Hematopoietic multipotent progenitor cell (in vitro differentiated cells): ENCODE results near the gene MAPK12. TPM values are rescaled to one million over a fixed set of nuclear protein-coding genes. Genes with fewer than 3 reads are reported as not detected.

Experiments
- DNase-seq, 3 donors: peaks; one replicate each; pipeline ENCODE4 v3.0.0-alpha.2; 2011 to 2015; ENCODE audit warnings: low read depth in 2 of 3, low spot score in 2 of 3
- total RNA-seq: library from RNA; depleted of rRNA; stranded (reverse); fragments of >200 nt; gene quantifications from one replicate; pipeline ENCODE4 v1.2.3, GENCODE V29; 2012

Gene MAPK12
- total RNA-seq, result 30.2 TPM

DNA sequence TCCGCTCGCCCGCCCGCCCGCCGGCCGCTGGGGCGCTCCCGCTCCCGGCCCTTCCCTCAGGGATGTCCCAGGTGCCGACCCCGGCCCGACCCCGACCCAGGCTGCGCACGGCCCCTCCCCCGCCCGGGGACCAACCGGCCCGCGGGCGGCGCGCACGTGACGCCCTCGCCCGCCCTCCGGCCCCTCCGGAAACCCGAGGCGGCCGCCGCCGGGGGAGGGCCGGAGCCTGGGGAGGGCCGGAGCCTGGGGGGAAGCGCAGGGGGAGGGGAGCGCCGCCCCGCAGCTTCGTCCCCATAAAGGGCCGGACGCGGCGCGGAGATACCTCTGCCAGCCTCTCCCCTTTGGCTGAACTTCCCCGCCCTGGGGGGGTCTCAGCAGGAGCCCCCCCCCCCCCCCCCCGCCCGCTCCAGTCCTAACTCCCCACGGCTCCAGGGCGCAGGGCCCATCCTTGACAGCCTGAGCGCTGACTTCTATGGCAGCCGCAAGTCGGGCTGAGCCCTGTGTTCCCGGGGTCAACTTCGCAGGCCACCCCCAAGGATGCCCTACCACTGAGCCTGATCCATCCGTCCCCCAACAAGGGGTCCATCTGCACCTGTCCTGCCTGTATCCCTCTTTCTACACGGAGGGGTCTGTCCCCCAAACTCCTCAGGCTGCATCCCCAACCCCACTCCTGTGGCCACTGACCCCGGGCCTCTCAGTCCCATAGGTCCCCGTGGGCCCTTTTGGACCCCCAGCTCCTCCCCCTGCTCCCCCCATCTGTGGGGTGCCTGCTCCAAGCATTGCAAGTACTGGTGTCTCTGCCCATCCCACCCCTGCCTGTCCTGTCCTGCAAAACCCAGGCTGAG lies at the start of gene MAPK12:
TSS of gene MAPK12 (minus strand) at position 69 of the 845 bp plus-strand sequence. CDS start 174 bp downstream, outside the sequence.
- DNase-seq, result no peak

DNA sequence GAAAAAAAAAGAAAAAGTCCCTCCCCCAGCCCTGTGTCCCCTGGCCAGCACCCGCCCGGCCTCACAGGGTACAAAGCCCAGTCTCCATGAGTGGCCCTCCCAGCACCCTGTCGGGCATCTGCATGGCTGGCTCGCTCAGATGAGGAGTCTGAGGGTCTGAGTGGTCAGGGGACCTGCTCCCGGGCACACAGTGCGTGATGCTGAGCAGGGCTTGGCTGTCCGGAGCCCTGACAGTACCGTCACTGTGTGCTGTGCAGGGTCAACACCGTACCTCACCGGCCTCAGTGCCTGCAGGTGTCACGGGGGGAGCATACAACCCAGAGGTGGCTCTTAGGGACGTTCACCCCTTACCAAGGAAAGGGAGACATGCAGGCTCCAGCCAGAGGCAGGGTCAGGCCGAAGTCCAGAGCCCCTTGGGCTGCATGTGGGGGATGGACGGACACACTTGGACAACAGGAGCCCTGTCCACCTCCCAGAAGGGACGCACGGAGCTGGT lies 49.5 kb upstream of the MAPK12 start:
- no peak for DNase-seq

DNA sequence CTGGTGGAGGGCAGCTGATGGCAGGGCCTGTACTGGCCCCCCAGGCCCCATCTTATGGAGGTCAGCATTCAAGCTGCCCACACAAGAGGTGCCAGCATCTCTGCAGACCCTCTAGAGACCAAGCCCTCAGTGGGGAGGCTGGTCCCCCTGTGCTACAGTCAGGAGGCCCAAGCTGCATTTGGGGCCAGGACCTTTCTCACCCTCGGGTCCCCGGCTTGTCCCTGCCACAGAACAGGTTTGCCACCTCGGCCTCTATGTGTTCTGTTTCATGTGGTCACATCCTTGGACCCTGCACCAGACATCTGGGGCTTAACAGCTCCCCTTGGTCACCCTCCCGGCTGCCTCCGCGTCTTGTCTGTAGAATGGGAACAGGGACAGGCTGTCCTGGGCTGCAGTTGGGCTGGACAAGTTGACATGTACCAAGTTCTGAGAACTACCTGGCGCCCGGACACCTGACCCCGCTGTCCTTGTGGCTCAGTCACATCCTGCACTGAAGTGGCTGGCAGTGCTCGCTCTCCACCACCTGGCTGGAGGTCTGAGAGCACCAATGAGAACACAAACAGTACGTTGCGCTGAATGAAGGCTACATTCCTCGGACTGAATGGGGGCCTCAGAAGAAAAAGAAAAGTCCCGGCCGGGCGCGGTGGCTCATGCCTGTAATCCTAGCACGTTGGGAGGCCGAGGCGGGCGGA lies 48.7 kb upstream of the MAPK12 start:
- DNase-seq, result no peak

GRCh38 chr22:50309601-50309991 lies 48.1 kb upstream of the MAPK12 start:
- no peak for DNase-seq

DNA sequence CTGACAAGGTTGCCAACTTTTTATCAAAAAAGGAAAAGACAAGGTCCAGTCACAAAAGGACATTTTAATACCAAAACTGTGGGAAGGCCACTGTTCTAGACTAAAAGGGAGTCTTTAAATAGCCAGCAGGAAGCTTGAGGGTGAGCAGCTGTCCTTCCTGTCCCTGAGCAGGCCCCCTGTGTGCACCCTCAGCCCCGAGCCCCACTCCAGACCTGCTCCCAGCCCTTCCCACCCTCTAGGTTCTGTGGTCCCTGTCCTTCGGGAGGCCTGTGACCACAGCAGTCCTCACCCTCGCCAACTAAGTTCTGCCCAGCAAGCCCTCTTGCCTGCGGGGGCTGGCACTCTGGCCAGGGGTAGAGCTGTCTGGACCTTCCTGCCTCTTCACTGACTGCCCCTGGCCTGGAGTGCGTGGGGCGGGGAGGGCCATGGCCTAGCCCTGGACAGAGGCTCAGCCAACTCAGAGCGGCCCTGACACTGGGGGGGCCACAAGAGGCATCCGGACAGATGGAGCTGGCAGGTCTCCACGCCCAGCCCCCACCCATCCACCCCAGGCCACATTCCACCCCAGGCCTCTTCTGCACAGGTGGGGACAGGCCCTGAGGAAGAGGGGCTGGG lies 47.6 kb upstream of the MAPK12 start:
- DNase-seq, result no peak

- DNase-seq, result no peak
These were observed 47.1 kb upstream of the MAPK12 start for GRCh38 chr22:50308597-50308935.

- DNase-seq, result no peak
These were observed 46.6 kb upstream of the MAPK12 start for GRCh38 chr22:50307890-50308596.

DNA sequence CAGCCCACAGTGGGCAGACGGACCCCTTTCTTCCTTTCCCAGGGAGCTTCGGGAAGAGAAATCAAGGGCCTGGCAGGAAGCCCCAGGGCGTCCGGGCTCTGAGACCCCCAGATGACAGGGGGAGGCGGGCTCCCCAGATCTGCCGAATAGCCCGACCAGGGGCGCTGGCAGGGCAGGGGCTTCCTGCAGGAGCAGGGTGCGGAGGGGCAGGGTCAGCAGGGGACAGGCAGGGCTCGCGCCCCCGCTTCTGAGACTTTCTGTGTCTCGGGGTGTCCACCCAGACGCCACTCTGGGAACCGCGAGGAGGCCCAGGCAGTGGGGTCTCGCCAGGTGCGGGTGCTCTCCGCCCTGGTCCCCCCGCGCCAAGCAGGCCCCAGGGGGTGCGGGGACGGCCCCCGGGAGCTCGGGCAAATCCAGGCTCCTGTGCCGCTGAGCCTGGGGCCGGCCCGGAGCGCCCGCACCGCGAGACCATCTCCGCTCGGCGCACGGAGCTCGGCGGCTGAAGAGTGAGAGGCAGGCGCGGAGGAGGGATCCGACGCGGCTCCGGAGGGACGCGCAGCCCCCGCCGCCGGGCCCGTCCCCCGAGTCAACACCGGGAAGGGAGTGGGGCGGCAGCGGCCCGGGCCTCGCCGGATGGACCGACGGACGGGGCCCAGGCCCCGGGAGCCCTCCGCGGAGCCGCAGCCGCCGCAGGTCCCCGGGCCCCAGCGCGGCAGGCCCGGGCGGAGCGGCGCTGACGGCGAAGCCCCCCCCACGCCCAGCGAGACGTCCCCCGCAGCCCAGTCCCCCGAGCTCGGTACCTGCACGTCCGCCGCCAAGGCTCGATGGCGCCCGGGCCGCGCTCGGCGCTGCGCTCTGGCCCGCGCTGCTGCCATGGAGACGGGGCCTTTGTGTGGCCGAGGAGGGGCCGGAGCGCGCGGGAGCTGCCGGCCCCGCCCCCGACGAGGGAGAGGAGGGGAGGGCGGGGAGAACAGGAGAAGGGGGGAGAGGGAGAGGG lies 45.6 kb upstream of the MAPK12 start, which contains the start of gene PLXNB2:
TSS of gene PLXNB2 (minus strand) at position 894 of the 997 bp plus-strand sequence. CDS start 17,062 bp downstream, outside the sequence.
- peak in 1 of 3 donors; percentile 62 for DNase-seq

GRCh38 chr22:50305923-50306566 lies 44.6 kb upstream of the MAPK12 start:
- no peak for DNase-seq

DNA sequence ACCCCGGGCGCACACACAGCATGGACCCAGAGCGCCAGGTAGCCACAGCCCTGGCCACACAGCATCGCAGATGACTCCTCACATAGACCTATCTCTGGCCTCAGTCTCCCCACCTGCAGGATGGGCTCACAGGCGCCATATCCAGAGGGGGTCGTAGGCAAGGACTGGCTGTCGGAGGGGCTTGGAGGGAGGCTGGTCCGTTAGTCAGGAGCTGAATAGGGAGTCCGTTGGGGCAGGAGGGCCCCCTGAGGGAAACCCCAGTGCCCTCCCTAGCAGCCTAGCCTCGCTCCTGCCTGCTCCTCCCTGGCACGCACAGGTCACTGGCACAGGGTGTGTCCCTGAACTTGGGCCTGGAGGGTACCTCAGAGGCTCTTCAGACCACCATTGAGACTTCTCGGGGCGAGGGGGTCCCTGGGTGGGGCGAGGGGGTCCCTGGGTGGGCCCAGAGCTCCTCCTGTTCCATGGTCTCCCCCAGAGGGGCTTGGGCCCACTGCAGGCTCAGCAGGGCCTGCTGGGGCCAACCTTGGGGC lies 44.0 kb upstream of the MAPK12 start:
- DNase-seq, result no peak

DNA sequence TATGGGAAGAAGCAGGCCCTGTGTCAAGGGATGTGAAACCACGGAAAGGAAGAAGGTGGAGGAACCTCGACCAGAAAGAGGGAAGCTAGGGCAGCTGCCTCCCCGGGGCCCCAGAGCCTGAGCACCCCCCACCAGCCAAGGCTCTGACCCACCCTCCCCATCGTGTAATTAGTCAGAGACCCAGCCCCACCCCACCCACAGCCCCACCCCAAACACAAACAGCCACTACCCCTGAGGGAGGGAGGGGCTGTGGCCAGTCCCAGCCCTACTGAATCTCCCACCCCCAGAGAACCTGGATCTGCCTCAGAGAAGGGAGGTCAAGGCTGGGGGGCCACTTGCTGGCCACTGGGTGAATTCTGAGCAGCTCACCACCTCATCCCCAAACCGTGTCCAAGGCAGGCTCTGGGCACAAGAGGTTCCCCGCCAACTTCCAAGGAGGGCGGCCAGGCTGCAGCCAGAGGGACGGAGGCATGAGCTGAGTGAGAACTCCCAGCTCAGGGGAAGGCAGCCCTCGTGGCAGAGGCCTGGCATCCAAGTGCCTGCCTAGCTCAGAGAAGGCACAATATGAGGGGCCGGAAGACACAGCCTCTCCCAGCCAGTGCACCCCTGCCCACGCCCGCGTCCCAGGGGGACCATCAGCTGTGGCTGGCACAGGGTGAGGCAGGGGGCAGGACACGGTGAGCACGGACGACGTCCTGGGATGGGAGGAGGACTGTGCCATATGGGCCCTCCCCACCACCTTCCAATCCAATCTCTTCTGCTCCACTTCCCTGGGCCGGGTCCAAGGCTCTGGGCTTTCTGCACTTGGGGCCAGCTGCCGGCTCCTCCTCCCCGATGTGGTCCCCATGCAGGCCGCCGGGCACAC lies 43.3 kb upstream of the MAPK12 start:
- DNase-seq, result no peak

DNA sequence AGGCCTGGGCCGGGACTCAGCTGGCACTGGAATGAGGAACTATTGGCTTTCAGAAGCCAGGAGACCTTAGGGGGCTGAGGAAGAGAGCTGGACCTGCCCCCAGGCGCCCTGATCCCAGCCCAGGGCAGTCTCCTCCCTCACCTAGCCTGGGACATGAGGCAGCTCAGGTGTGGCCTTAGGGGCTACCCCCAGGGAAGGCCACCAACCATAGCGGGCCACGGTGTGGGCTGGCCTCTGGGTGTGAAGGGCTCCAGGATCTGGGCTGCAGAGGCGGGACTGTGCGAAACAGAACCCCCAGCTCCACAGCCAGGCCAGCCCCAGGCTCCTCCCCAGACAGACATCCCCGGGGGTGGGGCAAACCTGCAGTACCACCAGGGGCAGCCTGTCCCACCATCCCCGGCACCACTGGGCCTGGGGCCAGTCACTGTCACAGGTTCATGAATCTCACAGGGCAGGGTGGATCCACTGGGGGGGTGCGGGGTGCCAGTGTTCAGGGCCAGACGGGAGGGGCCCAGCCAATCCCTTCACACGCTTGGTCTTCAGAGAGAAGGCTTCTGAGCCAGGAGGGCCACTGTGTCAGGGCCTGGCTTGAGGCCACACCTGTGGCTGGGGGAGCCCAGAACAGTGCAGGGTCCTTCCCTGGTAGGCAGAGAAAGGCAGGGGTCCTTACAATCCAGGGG lies 42.5 kb upstream of the MAPK12 start:
- DNase-seq, result peak in 1 of 3 donors; percentile 49

GRCh38 chr22:50303515-50303847 lies 42.0 kb upstream of the MAPK12 start:
- DNase-seq, result no peak

DNA sequence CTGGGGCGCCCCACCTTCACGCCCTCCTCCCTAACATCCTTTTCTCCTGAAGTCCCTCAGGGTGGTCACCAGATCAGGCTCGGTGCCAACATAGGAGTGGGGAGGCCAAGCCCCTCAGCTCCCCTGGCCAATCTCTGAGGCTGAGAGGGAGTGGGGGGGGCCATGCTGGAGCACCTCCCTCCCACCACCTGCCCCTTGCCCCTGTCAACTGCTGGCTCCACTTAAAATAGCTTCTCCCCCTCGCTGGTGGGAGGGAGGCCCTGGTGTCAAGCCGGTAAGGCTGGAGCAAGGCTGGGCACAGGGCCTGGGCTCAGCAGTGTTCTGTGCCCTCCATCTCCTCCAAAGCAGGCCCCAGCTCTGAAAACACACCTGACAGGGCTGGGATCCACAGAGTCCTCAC lies 41.1 kb upstream of the MAPK12 start:
- DNase-seq, result no peak

DNA sequence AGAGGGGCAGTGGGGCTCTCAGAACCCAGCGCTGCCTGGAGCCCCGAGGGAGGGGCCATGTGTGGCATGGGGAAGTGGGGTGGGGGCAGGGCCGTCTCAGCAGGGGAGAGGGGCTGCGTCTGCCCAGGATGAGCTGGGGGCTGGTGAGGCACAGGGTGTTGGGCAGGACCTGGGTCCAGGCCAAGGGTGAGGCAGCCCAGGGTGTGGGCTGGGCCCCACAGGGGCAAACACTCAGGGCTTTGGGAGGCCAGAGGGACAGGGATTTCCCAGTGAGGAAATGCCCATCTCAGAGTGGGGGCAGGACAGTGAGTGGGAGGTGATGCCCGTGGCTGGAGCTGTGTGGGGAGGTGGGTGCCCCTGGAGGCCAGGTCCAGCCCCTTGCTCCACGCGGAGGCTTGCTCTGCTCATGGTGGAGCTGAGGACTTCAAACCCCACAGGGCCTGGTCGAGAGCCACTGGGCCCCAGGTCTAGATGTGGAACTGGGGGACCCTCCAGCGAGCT lies 40.6 kb upstream of the MAPK12 start:
- DNase-seq, result no peak

GRCh38 chr22:50301581-50301991 lies 40.1 kb upstream of the MAPK12 start:
- no peak for DNase-seq

DNA sequence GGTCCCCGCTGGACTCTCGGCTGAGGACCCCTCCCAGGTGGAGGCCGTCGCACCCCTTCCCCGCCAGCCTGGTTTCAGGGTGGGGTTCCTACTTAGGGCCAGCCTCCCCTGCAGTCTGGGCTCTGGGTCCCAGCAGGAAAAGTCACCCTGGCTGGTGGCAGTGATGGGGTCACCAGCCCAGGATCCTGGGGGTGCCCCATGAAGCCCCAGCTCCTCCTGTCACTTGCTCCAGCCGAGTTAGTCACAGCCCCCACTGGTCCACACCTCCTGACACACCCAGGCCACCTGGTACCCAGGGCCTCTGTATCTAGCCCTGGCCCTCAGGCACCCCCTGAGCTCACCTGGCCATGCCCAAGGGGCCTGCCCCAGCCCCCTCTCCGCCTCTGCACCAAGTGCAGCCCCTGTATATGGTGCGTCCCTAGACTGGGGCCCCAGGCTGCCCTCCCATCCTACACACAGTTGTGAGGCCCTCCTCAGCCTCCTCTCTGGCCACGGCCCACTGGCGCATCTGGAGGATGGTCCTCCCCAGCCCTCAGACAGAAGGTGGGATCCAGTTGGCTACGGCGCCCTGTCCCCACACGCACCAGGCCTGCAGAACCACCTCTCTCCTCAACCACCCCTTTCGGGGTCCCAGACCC lies 39.3 kb upstream of the MAPK12 start:
- no peak for DNase-seq
